ENCODE measurements around the gene PTGR2.

DNA sequence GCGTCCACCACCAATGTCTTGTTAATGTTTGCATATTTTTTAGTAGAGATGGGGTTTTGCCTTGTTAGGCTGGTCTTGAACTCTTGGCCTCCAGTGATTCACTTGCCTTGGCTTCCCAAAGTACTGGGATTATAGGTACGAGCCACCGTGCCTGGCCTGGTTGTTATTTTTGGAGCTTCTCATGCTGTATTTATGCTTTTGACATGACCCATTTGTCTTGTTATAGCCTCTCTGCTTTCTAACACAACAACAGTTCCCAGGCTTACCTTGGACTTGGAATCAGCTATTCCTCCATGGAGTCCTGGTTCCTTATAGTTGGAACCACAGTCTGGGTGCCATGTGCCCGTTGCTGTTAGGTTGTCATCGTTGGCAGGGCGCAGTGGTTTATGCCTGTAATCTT lies 64.7 kb downstream of the PTGR2 start:
- TF ChIP-seq POLR2A (IDR thresholded peaks at IDR 0.05; ENCODE audit: low read depth): no peak
- TF ChIP-seq, protein P1, sequence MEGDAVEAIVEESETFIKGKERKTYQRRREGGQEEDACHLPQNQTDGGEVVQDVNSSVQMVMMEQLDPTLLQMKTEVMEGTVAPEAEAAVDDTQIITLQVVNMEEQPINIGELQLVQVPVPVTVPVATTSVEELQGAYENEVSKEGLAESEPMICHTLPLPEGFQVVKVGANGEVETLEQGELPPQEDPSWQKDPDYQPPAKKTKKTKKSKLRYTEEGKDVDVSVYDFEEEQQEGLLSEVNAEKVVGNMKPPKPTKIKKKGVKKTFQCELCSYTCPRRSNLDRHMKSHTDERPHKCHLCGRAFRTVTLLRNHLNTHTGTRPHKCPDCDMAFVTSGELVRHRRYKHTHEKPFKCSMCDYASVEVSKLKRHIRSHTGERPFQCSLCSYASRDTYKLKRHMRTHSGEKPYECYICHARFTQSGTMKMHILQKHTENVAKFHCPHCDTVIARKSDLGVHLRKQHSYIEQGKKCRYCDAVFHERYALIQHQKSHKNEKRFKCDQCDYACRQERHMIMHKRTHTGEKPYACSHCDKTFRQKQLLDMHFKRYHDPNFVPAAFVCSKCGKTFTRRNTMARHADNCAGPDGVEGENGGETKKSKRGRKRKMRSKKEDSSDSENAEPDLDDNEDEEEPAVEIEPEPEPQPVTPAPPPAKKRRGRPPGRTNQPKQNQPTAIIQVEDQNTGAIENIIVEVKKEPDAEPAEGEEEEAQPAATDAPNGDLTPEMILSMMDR (IDR thresholded peaks at IDR 0.05): no peak
- TF ChIP-seq EP300 (IDR thresholded peaks at IDR 0.05): no peak
- TF ChIP-seq POLR2AphosphoS5 (IDR thresholded peaks at IDR 0.05): no peak
